Measurements from ENCODE around the gene SEPTIN7.
A peak's percentile ranks its signal among the peaks of the same experiment; 100 is the strongest.

SEPTIN7 gene

GRCh38 chr7:35802649-35803048 is 1.8 kb downstream of the SEPTIN7 start:
- no peak for DNase-seq

GRCh38 chr7:35804231-35804970 is 3.5 kb downstream of the SEPTIN7 start:
- Histone ChIP-seq H3K4me1 (ENCODE audit: control insufficient read depth, insufficient read depth, low read depth, low read length) (peaks cover 6% of the 10 kb centered on the region), H3K4me2 (ENCODE audit: low read length, poor library complexity, severe bottlenecking) (no peak overlapping the region), H2AK5ac (ENCODE audit: low read length, severe bottlenecking) (no peak overlapping the region), H3K23ac (ENCODE audit: low read length in 2 of 2) (peak overlapping the region in 1 of 2 experiments; percentile 72), H2BK12ac (ENCODE audit: low read length in 2 of 2) (no peak overlapping the region), H3K27me3 (ENCODE audit: control insufficient read depth in 1 of 2, insufficient read depth in 1 of 2, low read length in 2 of 2) (no peaks in the 10 kb centered on the region), H3K4ac (ENCODE audit: low read depth in 1 of 2, low read length in 2 of 2) (peak overlapping the region in 1 of 2 experiments; percentile 15), H3K79me1 (replicated peaks; ENCODE audit: low read length, poor library complexity, severe bottlenecking) (no peaks in the 10 kb centered on the region), H3K36me3 (ENCODE audit: control insufficient read depth in 1 of 2, insufficient read depth in 2 of 2, low read depth in 1 of 2, low read length in 2 of 2) (no peaks in the 10 kb centered on the region), H3K4me3 (ENCODE audit: insufficient read depth in 1 of 2, low read depth in 1 of 2, low read length in 2 of 2) (no peak overlapping the region), H2AFZ (ENCODE audit: low read depth, low read length) (no peak overlapping the region), H4K8ac (ENCODE audit: low read length) (no peak overlapping the region), H2BK15ac (ENCODE audit: low read depth, poor library complexity, severe bottlenecking) (no peak overlapping the region), H2BK120ac (ENCODE audit: low read depth, low read length) (no peak overlapping the region), H3K14ac (ENCODE audit: low read length in 2 of 2) (no peak overlapping the region), H3K18ac (ENCODE audit: low read depth in 1 of 2, low read length in 2 of 2) (no peak overlapping the region), H3K9ac (ENCODE audit: low read length) (no peak overlapping the region), H3K27ac (ENCODE audit: low read length, poor library complexity, severe bottlenecking) (no peak overlapping the region), H4K91ac (ENCODE audit: low read length) (no peak overlapping the region), H3K9me3 (ENCODE audit: control insufficient read depth, low read length) (no peaks in the 10 kb centered on the region), H2BK5ac (ENCODE audit: low read depth, low read length, poor library complexity, severe bottlenecking) (no peak overlapping the region)
- 97% methylated on average over 8 of the region's 10 CpGs for WGBS
- DNase-seq: no peak

More at GRCh38 chr7:35802649-35803048, 1.8 kb downstream of the SEPTIN7 start:
- Histone ChIP-seq H4K8ac (ENCODE audit: low read length) (no peak overlapping the region), H3K9me3 (ENCODE audit: control insufficient read depth, low read length) (no peaks in the 10 kb centered on the region), H2BK5ac (ENCODE audit: low read depth, low read length, poor library complexity, severe bottlenecking) (no peak overlapping the region), H3K27me3 (ENCODE audit: control insufficient read depth in 1 of 2, insufficient read depth in 1 of 2, low read length in 2 of 2) (no peaks in the 10 kb centered on the region), H3K79me1 (replicated peaks; ENCODE audit: low read length, poor library complexity, severe bottlenecking) (no peaks in the 10 kb centered on the region), H3K36me3 (ENCODE audit: control insufficient read depth in 1 of 2, insufficient read depth in 2 of 2, low read depth in 1 of 2, low read length in 2 of 2) (no peaks in the 10 kb centered on the region), H3K4me1 (ENCODE audit: control insufficient read depth, insufficient read depth, low read depth, low read length) (peaks cover 6% of the 10 kb centered on the region), H4K91ac (ENCODE audit: low read length) (no peak overlapping the region), H2BK12ac (ENCODE audit: low read length in 2 of 2) (no peak overlapping the region), H2AFZ (ENCODE audit: low read depth, low read length) (no peak overlapping the region), H3K9ac (ENCODE audit: low read length) (peak overlapping the region; percentile 92), H3K4me2 (ENCODE audit: low read length, poor library complexity, severe bottlenecking) (peak overlapping the region; percentile 84), H2BK15ac (ENCODE audit: low read depth, poor library complexity, severe bottlenecking) (no peak overlapping the region), H3K23ac (ENCODE audit: low read length in 2 of 2) (no peak overlapping the region), H3K4ac (ENCODE audit: low read depth in 1 of 2, low read length in 2 of 2) (no peak overlapping the region), H2AK5ac (ENCODE audit: low read length, severe bottlenecking) (no peak overlapping the region), H3K18ac (ENCODE audit: low read depth in 1 of 2, low read length in 2 of 2) (no peak overlapping the region), H3K14ac (ENCODE audit: low read length in 2 of 2) (no peak overlapping the region), H3K4me3 (ENCODE audit: insufficient read depth in 1 of 2, low read depth in 1 of 2, low read length in 2 of 2) (peak overlapping the region in 1 of 2 experiments; percentile 83), H2BK120ac (ENCODE audit: low read depth, low read length) (no peak overlapping the region), H3K27ac (ENCODE audit: low read length, poor library complexity, severe bottlenecking) (no peak overlapping the region)
- 2% methylated on average over 3 of the region's 3 CpGs for WGBS

- no peaks in the 10 kb centered on the region for H3K79me1 ChIP-seq (replicated peaks; ENCODE audit: low read length, poor library complexity, severe bottlenecking)
- H3K23ac ChIP-seq (ENCODE audit: low read length in 2 of 2): peak overlapping the region in 1 of 2 experiments; percentile 94
- no peak overlapping the region for H3K18ac ChIP-seq (ENCODE audit: low read depth in 1 of 2, low read length in 2 of 2)
- peak overlapping the region in 1 of 2 experiments; percentile 32 for H3K14ac ChIP-seq (ENCODE audit: low read length in 2 of 2)
- H3K36me3 ChIP-seq (ENCODE audit: control insufficient read depth in 1 of 2, insufficient read depth in 2 of 2, low read depth in 1 of 2, low read length in 2 of 2): no peaks in the 10 kb centered on the region
- H3K4ac ChIP-seq (ENCODE audit: low read depth in 1 of 2, low read length in 2 of 2): no peak overlapping the region
- no peak overlapping the region for H2AK5ac ChIP-seq (ENCODE audit: low read length, severe bottlenecking)
- no peak overlapping the region for H3K27ac ChIP-seq (ENCODE audit: low read length, poor library complexity, severe bottlenecking)
- no peak overlapping the region for H2AFZ ChIP-seq (ENCODE audit: low read depth, low read length)
- H3K4me2 ChIP-seq (ENCODE audit: low read length, poor library complexity, severe bottlenecking): no peak overlapping the region
- H2BK120ac ChIP-seq (ENCODE audit: low read depth, low read length): no peak overlapping the region
- no peak overlapping the region for H3K4me3 ChIP-seq (ENCODE audit: insufficient read depth in 1 of 2, low read depth in 1 of 2, low read length in 2 of 2)
- no peak overlapping the region for H2BK12ac ChIP-seq (ENCODE audit: low read length in 2 of 2)
- H4K91ac ChIP-seq (ENCODE audit: low read length): no peak overlapping the region
- no peak overlapping the region for H2BK5ac ChIP-seq (ENCODE audit: low read depth, low read length, poor library complexity, severe bottlenecking)
- peaks cover 6% of the 10 kb centered on the region for H3K4me1 ChIP-seq (ENCODE audit: control insufficient read depth, insufficient read depth, low read depth, low read length)
- H3K27me3 ChIP-seq (ENCODE audit: control insufficient read depth in 1 of 2, insufficient read depth in 1 of 2, low read length in 2 of 2): no peaks in the 10 kb centered on the region
- no peak for DNase-seq
- H2BK15ac ChIP-seq (ENCODE audit: low read depth, poor library complexity, severe bottlenecking): no peak overlapping the region
- H3K9ac ChIP-seq (ENCODE audit: low read length): no peak overlapping the region
- 88% methylated on average over 2 of the region's 3 CpGs for WGBS
- no peaks in the 10 kb centered on the region for H3K9me3 ChIP-seq (ENCODE audit: control insufficient read depth, low read length)
- no peak overlapping the region for H4K8ac ChIP-seq (ENCODE audit: low read length)
Measured at GRCh38 chr7:35805876-35806275, 5.0 kb downstream of the SEPTIN7 start.

- no peak overlapping the region for H2AFZ ChIP-seq (ENCODE audit: low read depth, low read length)
- no peak overlapping the region for H3K4me3 ChIP-seq (ENCODE audit: insufficient read depth in 1 of 2, low read depth in 1 of 2, low read length in 2 of 2)
- H2BK5ac ChIP-seq (ENCODE audit: low read depth, low read length, poor library complexity, severe bottlenecking): no peak overlapping the region
- H3K14ac ChIP-seq (ENCODE audit: low read length in 2 of 2): no peak overlapping the region
- no peak for DNase-seq
- no peak overlapping the region for H3K27ac ChIP-seq (ENCODE audit: low read length, poor library complexity, severe bottlenecking)
- H3K9ac ChIP-seq (ENCODE audit: low read length): no peak overlapping the region
- no CpG with 5 or more reads among the region's 1 CpG for WGBS
- no peaks in the 10 kb centered on the region for H3K36me3 ChIP-seq (ENCODE audit: control insufficient read depth in 1 of 2, insufficient read depth in 2 of 2, low read depth in 1 of 2, low read length in 2 of 2)
- no peak overlapping the region for H3K4ac ChIP-seq (ENCODE audit: low read depth in 1 of 2, low read length in 2 of 2)
- H3K23ac ChIP-seq (ENCODE audit: low read length in 2 of 2): no peak overlapping the region
- no peak overlapping the region for H2AK5ac ChIP-seq (ENCODE audit: low read length, severe bottlenecking)
- no peaks in the 10 kb centered on the region for H3K4me1 ChIP-seq (ENCODE audit: control insufficient read depth, insufficient read depth, low read depth, low read length)
- no peak overlapping the region for H2BK120ac ChIP-seq (ENCODE audit: low read depth, low read length)
- H3K9me3 ChIP-seq (ENCODE audit: control insufficient read depth, low read length): peaks cover 5% of the 10 kb centered on the region
- H4K8ac ChIP-seq (ENCODE audit: low read length): no peak overlapping the region
- H3K18ac ChIP-seq (ENCODE audit: low read depth in 1 of 2, low read length in 2 of 2): no peak overlapping the region
- no peak overlapping the region for H2BK12ac ChIP-seq (ENCODE audit: low read length in 2 of 2)
- no peak overlapping the region for H4K91ac ChIP-seq (ENCODE audit: low read length)
- H2BK15ac ChIP-seq (ENCODE audit: low read depth, poor library complexity, severe bottlenecking): no peak overlapping the region
- no peak overlapping the region for H3K4me2 ChIP-seq (ENCODE audit: low read length, poor library complexity, severe bottlenecking)
- H3K27me3 ChIP-seq (ENCODE audit: control insufficient read depth in 1 of 2, insufficient read depth in 1 of 2, low read length in 2 of 2): no peaks in the 10 kb centered on the region
- H3K79me1 ChIP-seq (replicated peaks; ENCODE audit: low read length, poor library complexity, severe bottlenecking): no peaks in the 10 kb centered on the region
Measured at GRCh38 chr7:35816514-35816913, 15.7 kb downstream of the SEPTIN7 start.
